ENCODE data around the gene PTEN. TPM values are rescaled to one million over a fixed set of nuclear protein-coding genes. Genes with fewer than 3 reads are reported as not detected.

Gene PTEN
- total and polyA plus RNA-seq, 9 of the 15 experiments (the other 6 are each of a cell fraction or from before 2014, with no cell fraction given) = 8.4 to 56.9 (median 22.2) TPM

DNA sequence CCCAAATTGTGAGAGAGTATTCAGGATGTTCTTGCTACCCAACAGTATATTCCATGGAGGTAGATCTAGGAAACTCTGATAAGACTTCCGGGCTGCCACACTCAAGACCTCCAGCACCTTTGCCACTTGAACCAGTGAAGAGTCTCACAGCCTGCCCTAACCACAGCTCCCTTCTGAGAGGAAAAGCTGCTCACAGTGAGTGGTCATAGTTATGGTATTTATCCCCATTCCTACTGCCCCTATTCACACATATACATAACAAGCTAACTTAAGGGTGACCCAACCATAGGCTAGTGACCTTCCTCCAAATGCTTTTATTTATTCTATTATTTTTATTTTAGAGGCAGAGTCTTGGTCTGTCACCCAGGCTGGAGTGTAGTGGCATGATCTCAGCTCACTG, 156.3 kb downstream of the PTEN start (continued):
- TF ChIP-seq, protein P1, sequence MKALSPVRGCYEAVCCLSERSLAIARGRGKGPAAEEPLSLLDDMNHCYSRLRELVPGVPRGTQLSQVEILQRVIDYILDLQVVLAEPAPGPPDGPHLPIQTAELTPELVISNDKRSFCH (CRISPR knock-in tag; IDR thresholded peaks at IDR 0.05) = no peak
- TF ChIP-seq, protein P1 (tag; IDR thresholded peaks at IDR 0.05) = no peak
- TF ChIP-seq AFF1 (IDR thresholded peaks at IDR 0.05; ENCODE audit: low read depth in 1 of 2, partially characterized antibody in 2 of 2) = no peak
- no peak for TF ChIP-seq SRSF7 (optimal IDR thresholded peaks at IDR 0.05; ENCODE audit: low read depth, low read length)

Small RNAs within 50 kb of the gene (small RNA-seq; reads per million reads assigned to genes)
- 6.8 reads per million, percentile 94 among the genes with 10 or more reads in this experiment for gene RF00284
- gene RN7SL78P = not detected

Other genes starting within 250 kb of the PTEN start
- not detected in 2 replicates for gene PAPSS2, start 203.7 kb upstream of the PTEN start, total RNA-seq (2014; rRNA removed)
- not detected in 2 replicates for gene PAPSS2, start 203.7 kb upstream of the PTEN start, total RNA-seq (2014; rRNA removed; fragmentation: Illumina TruSeq; extraction: Trizol)
- gene PAPSS2, start 203.7 kb upstream of the PTEN start, total RNA-seq (2015; rRNA removed; fragmentation: Illumina TruSeq; extraction: Trizol) = not detected in 2 replicates
- gene PAPSS2, start 203.7 kb upstream of the PTEN start, total RNA-seq (2021) = 0.22 and 0.29 TPM in 2 replicates
- gene PAPSS2, start 203.7 kb upstream of the PTEN start, polyA plus RNA-seq (2011; rRNA removed) = not detected in 2 replicates
- not detected in 2 replicates for gene PAPSS2, start 203.7 kb upstream of the PTEN start, polyA plus RNA-seq (2014; fragmentation: Illumina TruSeq; extraction: Trizol)
- under 1 TPM in 1 of 2 experiments, not detected in 1; 0.01 TPM for gene PAPSS2, start 203.7 kb upstream of the PTEN start, polyA plus RNA-seq (2014; fragmentation: Nextera tagmentation; extraction: Ambion mirVana)
- gene PAPSS2, start 203.7 kb upstream of the PTEN start, polyA plus RNA-seq (2014; rRNA removed) = not detected in 2 replicates
- 11.3 and 13.9 TPM in 2 replicates for gene ATAD1, start 45.4 kb upstream of the PTEN start, total RNA-seq (2014; rRNA removed)
- 33.8 and 42.0 TPM in 2 replicates for gene ATAD1, start 45.4 kb upstream of the PTEN start, total RNA-seq (2014; rRNA removed; fragmentation: Illumina TruSeq; extraction: Trizol)
- 24.5 and 26.8 TPM in 2 replicates for gene ATAD1, start 45.4 kb upstream of the PTEN start, total RNA-seq (2015; rRNA removed; fragmentation: Illumina TruSeq; extraction: Trizol)
- 28.9 and 33.2 TPM in 2 replicates for gene ATAD1, start 45.4 kb upstream of the PTEN start, total RNA-seq (2021)
- gene ATAD1, start 45.4 kb upstream of the PTEN start, polyA plus RNA-seq (2011; rRNA removed) = 23.6 and 30.4 TPM in 2 replicates
- gene ATAD1, start 45.4 kb upstream of the PTEN start, polyA plus RNA-seq (2014; fragmentation: Illumina TruSeq; extraction: Trizol) = 21.6 and 26.8 TPM in 2 replicates
- gene ATAD1, start 45.4 kb upstream of the PTEN start, polyA plus RNA-seq (2014; fragmentation: Nextera tagmentation; extraction: Ambion mirVana) = 10 to 100 TPM; 27.3 to 31.0 TPM
- 16.9 and 18.9 TPM in 2 replicates for gene ATAD1, start 45.4 kb upstream of the PTEN start, polyA plus RNA-seq (2014; rRNA removed)
- 0.09 and 0.41 TPM in 2 replicates for gene KLLN, start 92 bp upstream of the PTEN start, total RNA-seq (2014; rRNA removed)
- gene KLLN, start 92 bp upstream of the PTEN start, total RNA-seq (2014; rRNA removed; fragmentation: Illumina TruSeq; extraction: Trizol) = 0.22 and 0.29 TPM in 2 replicates
- gene KLLN, start 92 bp upstream of the PTEN start, total RNA-seq (2015; rRNA removed; fragmentation: Illumina TruSeq; extraction: Trizol) = 0.25 and 0.34 TPM in 2 replicates
- gene KLLN, start 92 bp upstream of the PTEN start, total RNA-seq (2021) = 0.25 and 0.40 TPM in 2 replicates
- 0.07 and 0.08 TPM in 2 replicates for gene KLLN, start 92 bp upstream of the PTEN start, polyA plus RNA-seq (2011; rRNA removed)
- 0.22 and 0.29 TPM in 2 replicates for gene KLLN, start 92 bp upstream of the PTEN start, polyA plus RNA-seq (2014; fragmentation: Illumina TruSeq; extraction: Trizol)
- gene KLLN, start 92 bp upstream of the PTEN start, polyA plus RNA-seq (2014; fragmentation: Nextera tagmentation; extraction: Ambion mirVana) = under 1 TPM; 0.29 to 0.35 TPM
- 0.08 and 0.32 TPM in 2 replicates for gene KLLN, start 92 bp upstream of the PTEN start, polyA plus RNA-seq (2014; rRNA removed)

Data from K562 (cell line).